ENCODE measurements around the gene CTU2. TPM values are rescaled to one million over a fixed set of nuclear protein-coding genes. Genes with fewer than 3 reads are reported as not detected.

Gene CTU2
- total RNA-seq, 1 donor from 2014 or later: 20.7 TPM

GRCh38 chr16:88711750-88712340 lies 5.5 kb downstream of the CTU2 start:
- DNase-seq (ENCODE audit: low spot score): no peak
- Mint-ChIP-seq H3K9me3 (ENCODE audit: low read depth) (no peaks in the 10 kb centered on the region), H3K27ac (ENCODE audit: unreplicated experiment) (no peak overlapping the region), H3K4me3 (ENCODE audit: unreplicated experiment) (no peak overlapping the region), H3K4me1 (ENCODE audit: low read depth) (peaks cover 11% of the 10 kb centered on the region), H3K27me3 (ENCODE audit: low read depth) (no peaks in the 10 kb centered on the region), H3K36me3 (ENCODE audit: low read depth) (no peaks in the 10 kb centered on the region)
- no peak for TF ChIP-seq CTCF (IDR thresholded peaks at IDR 0.05)

- DNase-seq (ENCODE audit: low spot score): no peak
- Mint-ChIP-seq H3K27ac (ENCODE audit: unreplicated experiment) (no peak overlapping the region), H3K9me3 (ENCODE audit: low read depth) (no peaks in the 10 kb centered on the region), H3K4me3 (ENCODE audit: unreplicated experiment) (no peak overlapping the region), H3K4me1 (ENCODE audit: low read depth) (peaks cover 5% of the 10 kb centered on the region), H3K36me3 (ENCODE audit: low read depth) (peaks cover 5% of the 10 kb centered on the region), H3K27me3 (ENCODE audit: low read depth) (no peaks in the 10 kb centered on the region)
- no peak for TF ChIP-seq CTCF (IDR thresholded peaks at IDR 0.05)
Measured at GRCh38 chr16:88712362-88712979, 6.2 kb downstream of the CTU2 start.

- Mint-ChIP-seq H3K27ac (ENCODE audit: unreplicated experiment) (no peak overlapping the region), H3K27me3 (ENCODE audit: low read depth) (no peaks in the 10 kb centered on the region), H3K4me1 (ENCODE audit: low read depth) (no peaks in the 10 kb centered on the region), H3K36me3 (ENCODE audit: low read depth) (peaks cover 5% of the 10 kb centered on the region), H3K4me3 (ENCODE audit: unreplicated experiment) (no peak overlapping the region), H3K9me3 (ENCODE audit: low read depth) (no peaks in the 10 kb centered on the region)
- no peak for DNase-seq (ENCODE audit: low spot score)
- TF ChIP-seq CTCF (IDR thresholded peaks at IDR 0.05): no peak
Measured at GRCh38 chr16:88713054-88713453, 6.8 kb downstream of the CTU2 start.

GRCh38 chr16:88713568-88714419 lies 7.5 kb downstream of the CTU2 start:
- Mint-ChIP-seq H3K4me3 (ENCODE audit: unreplicated experiment) (no peak overlapping the region), H3K36me3 (ENCODE audit: low read depth) (peaks cover 10% of the 10 kb centered on the region)
- no peak for DNase-seq (ENCODE audit: low spot score)

More at GRCh38 chr16:88713568-88714419, 7.5 kb downstream of the CTU2 start:
- Mint-ChIP-seq H3K27me3 (ENCODE audit: low read depth) (no peaks in the 10 kb centered on the region), H3K4me1 (ENCODE audit: low read depth) (no peaks in the 10 kb centered on the region), H3K9me3 (ENCODE audit: low read depth) (no peaks in the 10 kb centered on the region), H3K27ac (ENCODE audit: unreplicated experiment) (no peak overlapping the region)
- TF ChIP-seq CTCF (IDR thresholded peaks at IDR 0.05): no peak
